C4-2B (cell line): ENCODE results near the gene CTDSP1.
A peak's percentile ranks its signal among the peaks of the same experiment; 100 is the strongest.

ENCODE experiments used
- CTCF ChIP-seq: fragments of 450-650 bp; conservative IDR thresholded peaks from 2 replicates; pipeline ENCODE4 v1.5.1; 2017; ENCODE audit warnings: mild to moderate bottlenecking
- ZFX ChIP-seq: fragments of 450-650 bp; IDR thresholded peaks from 2 replicates; pipeline ENCODE4 v1.6.1; 2017

DNA sequence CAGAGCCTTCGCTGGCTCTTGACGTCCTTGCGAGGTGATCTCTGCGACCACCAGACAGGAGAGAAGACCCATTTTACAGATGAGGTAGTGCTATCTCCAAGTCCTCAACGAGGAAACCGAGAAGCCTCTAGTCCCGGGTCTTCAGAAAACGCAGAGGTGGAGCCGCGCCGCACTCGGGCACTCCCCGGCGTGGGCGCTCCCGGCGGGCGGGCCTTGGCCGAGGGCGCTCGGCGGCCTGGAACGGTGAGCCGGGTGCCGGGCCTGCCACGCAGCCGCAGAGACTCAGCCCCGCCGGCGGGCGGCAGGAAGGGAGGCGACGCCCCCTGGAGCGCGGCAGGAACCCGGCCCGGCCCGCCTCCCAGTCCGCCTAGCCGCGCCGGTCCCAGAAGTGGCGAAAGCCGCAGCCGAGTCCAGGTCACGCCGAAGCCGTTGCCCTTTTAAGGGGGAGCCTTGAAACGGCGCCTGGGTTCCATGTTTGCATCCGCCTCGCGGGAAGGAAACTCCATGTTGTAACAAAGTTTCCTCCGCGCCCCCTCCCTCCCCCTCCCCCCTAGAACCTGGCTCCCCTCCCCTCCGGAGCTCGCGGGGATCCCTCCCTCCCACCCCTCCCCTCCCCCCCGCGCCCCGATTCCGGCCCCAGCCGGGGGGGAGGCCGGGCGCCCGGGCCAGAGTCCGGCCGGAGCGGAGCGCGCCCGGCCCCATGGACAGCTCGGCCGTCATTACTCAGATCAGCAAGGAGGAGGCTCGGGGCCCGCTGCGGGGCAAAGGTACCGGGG lies at the start of gene CTDSP1:
- peak; percentile 20; the same call in 1 of the 2 replicates for TF ChIP-seq CTCF
- TF ChIP-seq ZFX = no peak
